Keratinocyte (primary cell): ENCODE measurements around the gene STRIT1. TPM values are rescaled to one million over a fixed set of nuclear protein-coding genes. Genes with fewer than 3 reads are reported as not detected.

Experiments used
- DNase-seq: peaks from one replicate; pipeline ENCODE4 v3.0.0-alpha.2; 2011; ENCODE audit warnings: low read depth, missing footprints, low spot score
- FAIRE-seq: peaks from 2 replicates; lab custom pipeline; 2011; peaks lifted over from hg19 to GRCh38; lab: Jason Lieb, UNC
- H2AFZ ChIP-seq: 2 replicates; pipeline ENCODE4 v1.6.0; 2012; ENCODE audit warnings: low read length, control low read depth, inconsistent platforms; ENCODE audit not compliant: control insufficient read depth
- H3K27ac ChIP-seq: 2 replicates; pipeline ENCODE4 v1.5.1; 2011; ENCODE audit warnings: low read length; ENCODE audit not compliant: control insufficient read depth, insufficient read depth
- H3K27me3 ChIP-seq: 3 replicates; pipeline ENCODE4 v1.6.0; 2011; ENCODE audit warnings: low read length; ENCODE audit not compliant: control insufficient read depth, insufficient read depth; ENCODE audit errors: extremely low read depth
- H3K36me3 ChIP-seq, 2 experiments: 2 replicates in 1 of 2; 3 replicates in 1 of 2; pipeline ENCODE4 v1.5.1; 2011; ENCODE audit warnings: low read length in 2 of 2, mild to moderate bottlenecking in 1 of 2; ENCODE audit not compliant: control insufficient read depth in 2 of 2, insufficient read depth in 2 of 2; ENCODE audit errors: extremely low read depth in 1 of 2
- H3K4me1 ChIP-seq: 3 replicates; pipeline ENCODE4 v1.5.1; 2011; ENCODE audit warnings: low read length; ENCODE audit not compliant: control insufficient read depth, insufficient read depth; ENCODE audit errors: extremely low read depth
- H3K4me2 ChIP-seq: 3 replicates; pipeline ENCODE4 v1.6.0; 2011; ENCODE audit warnings: low read depth, low read length; ENCODE audit not compliant: control insufficient read depth, insufficient read depth; ENCODE audit errors: extremely low read depth
- H3K4me3 ChIP-seq, 3 experiments: fragments of 200-600 bp in 1 of 3; sonication (generic) in 1 of 3; 2 replicates in 2 of 3; 3 replicates in 1 of 3; pipeline ENCODE4 v1.5.1; 2011 to 2016; ENCODE audit warnings: low read length in 3 of 3, mild to moderate bottlenecking in 3 of 3, control low read depth in 2 of 3, inconsistent platforms in 1 of 3, low read depth in 1 of 3, mixed read lengths in 1 of 3, mixed run types in 1 of 3, moderate library complexity in 1 of 3; ENCODE audit not compliant: control insufficient read depth in 2 of 3, insufficient read depth in 2 of 3; ENCODE audit errors: extremely low read depth in 1 of 3
- H3K79me2 ChIP-seq: 2 replicates; pipeline ENCODE4 v1.6.0; 2012; ENCODE audit warnings: low read length; ENCODE audit not compliant: control insufficient read depth, insufficient read depth
- H3K9ac ChIP-seq: 3 replicates; pipeline ENCODE4 v1.6.0; 2011; ENCODE audit warnings: low read length; ENCODE audit not compliant: control insufficient read depth, insufficient read depth; ENCODE audit errors: extremely low read depth
- H3K9me1 ChIP-seq: 3 replicates; pipeline ENCODE4 v1.6.0; 2011; ENCODE audit warnings: low read length; ENCODE audit not compliant: control insufficient read depth, insufficient read depth; ENCODE audit errors: extremely low read depth
- H3K9me3 ChIP-seq: 2 replicates; pipeline ENCODE4 v1.5.1; 2012; ENCODE audit warnings: low read depth, low read length; ENCODE audit not compliant: control insufficient read depth
- H4K20me1 ChIP-seq: 3 replicates; pipeline ENCODE4 v1.6.0; 2011; ENCODE audit warnings: low read length; ENCODE audit not compliant: control insufficient read depth, insufficient read depth; ENCODE audit errors: extremely low read depth
- EZH2 ChIP-seq: IDR thresholded peaks from one replicate; pipeline ENCODE4 v1.6.1; 2012; ENCODE audit warnings: inconsistent platforms, mild to moderate bottlenecking, low read length, moderate library complexity
- dilution Hi-C: fragments of 300-500 bp; cut with MboI; formaldehyde crosslinking; loops from one replicate; pipeline ENCODE4 v1.7.0; 2020; ENCODE audit warnings: low sequenced_read_pairs; ENCODE audit not compliant: extremely low pct_ligation_motif_present
- polyA plus RNA-seq, 5 experiments: library from polyadenylated mRNA; depleted of rRNA in 3 of 5; stranded (reverse) in 3 of 5; stranded (forward) in 1 of 5; unstranded in 1 of 5; fragments of >200 nt; gene quantifications; 1 replicate in 1 of 5; 2 replicates in 3 of 5; 3 replicates in 1 of 5; pipeline versions ENCODE4 v1.2.1 to v1.2.3, GENCODE V29; 2011 to 2012; ENCODE audit warnings: missing spikeins in 2 of 5, low read depth in 1 of 5, low replicate concordance in 1 of 5
- TF ChIP-seq, protein P1 (sequence below), 3 experiments: IDR thresholded peaks in 1 of 3; conservative IDR thresholded peaks in 1 of 3; optimal IDR thresholded peaks in 1 of 3; 2 replicates in 2 of 3; 3 replicates in 1 of 3; pipeline versions ENCODE3 to v1.5.1; 2011; ENCODE audit warnings: low read length in 3 of 3, mild to moderate bottlenecking in 3 of 3, moderate library complexity in 2 of 3, control low read depth in 1 of 3, inconsistent platforms in 1 of 3; ENCODE audit not compliant: insufficient read depth in 2 of 3; ENCODE audit errors: extremely low read depth in 1 of 3

Gene STRIT1
- polyA plus RNA-seq, 1 donor (not counting 4 experiments of a cell fraction or from before 2014, with no cell fraction given): not detected

DNA sequence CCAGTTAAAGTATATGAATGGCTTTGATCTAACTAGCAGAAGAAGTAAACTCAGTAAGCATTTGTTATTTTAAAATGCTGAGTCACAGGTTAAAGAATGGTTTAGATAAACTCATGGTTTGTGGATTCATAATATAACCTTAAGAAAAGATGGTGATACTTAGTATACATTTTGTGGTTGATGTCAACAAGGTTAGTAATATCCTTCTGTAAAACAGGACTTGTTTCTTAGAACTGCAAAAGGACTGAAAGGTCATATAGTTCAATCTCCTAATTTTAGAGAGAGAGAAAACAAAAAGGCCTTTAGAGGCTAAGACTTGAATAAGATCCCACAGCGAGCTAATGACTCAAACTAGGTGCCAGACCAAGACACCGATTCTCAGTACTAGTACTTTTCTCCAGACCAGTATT, 50.0 kb downstream of the STRIT1 start:
- H3K36me3 ChIP-seq: no peaks in the 10 kb centered on the region
- dilution Hi-C loops: no loop called here
- no peaks in the 10 kb centered on the region for H3K79me2 ChIP-seq
- H3K27ac ChIP-seq: no peak overlapping the region
- H3K9me3 ChIP-seq: no peaks in the 10 kb centered on the region
- no peak overlapping the region for H3K9ac ChIP-seq
- no peak overlapping the region for H2AFZ ChIP-seq
- no peaks in the 10 kb centered on the region for H3K9me1 ChIP-seq
- no peak for FAIRE-seq
- TF ChIP-seq EZH2: no peak
- TF ChIP-seq, protein P1, sequence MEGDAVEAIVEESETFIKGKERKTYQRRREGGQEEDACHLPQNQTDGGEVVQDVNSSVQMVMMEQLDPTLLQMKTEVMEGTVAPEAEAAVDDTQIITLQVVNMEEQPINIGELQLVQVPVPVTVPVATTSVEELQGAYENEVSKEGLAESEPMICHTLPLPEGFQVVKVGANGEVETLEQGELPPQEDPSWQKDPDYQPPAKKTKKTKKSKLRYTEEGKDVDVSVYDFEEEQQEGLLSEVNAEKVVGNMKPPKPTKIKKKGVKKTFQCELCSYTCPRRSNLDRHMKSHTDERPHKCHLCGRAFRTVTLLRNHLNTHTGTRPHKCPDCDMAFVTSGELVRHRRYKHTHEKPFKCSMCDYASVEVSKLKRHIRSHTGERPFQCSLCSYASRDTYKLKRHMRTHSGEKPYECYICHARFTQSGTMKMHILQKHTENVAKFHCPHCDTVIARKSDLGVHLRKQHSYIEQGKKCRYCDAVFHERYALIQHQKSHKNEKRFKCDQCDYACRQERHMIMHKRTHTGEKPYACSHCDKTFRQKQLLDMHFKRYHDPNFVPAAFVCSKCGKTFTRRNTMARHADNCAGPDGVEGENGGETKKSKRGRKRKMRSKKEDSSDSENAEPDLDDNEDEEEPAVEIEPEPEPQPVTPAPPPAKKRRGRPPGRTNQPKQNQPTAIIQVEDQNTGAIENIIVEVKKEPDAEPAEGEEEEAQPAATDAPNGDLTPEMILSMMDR (optimal IDR thresholded peaks at IDR 0.05 in 1 of 3, IDR thresholded peaks at IDR 0.05 in 1 of 3, conservative IDR thresholded peaks at IDR 0.05 in 1 of 3; ENCODE audit: extremely low read depth in 1 of 3, insufficient read depth in 2 of 3, low read length in 3 of 3): no peak
- H3K4me2 ChIP-seq: no peak overlapping the region
- H3K4me1 ChIP-seq: no peaks in the 10 kb centered on the region
- H3K27me3 ChIP-seq: no peaks in the 10 kb centered on the region
- DNase-seq: no peak
- H3K4me3 ChIP-seq: no peak overlapping the region
- no peaks in the 10 kb centered on the region for H4K20me1 ChIP-seq

DNA sequence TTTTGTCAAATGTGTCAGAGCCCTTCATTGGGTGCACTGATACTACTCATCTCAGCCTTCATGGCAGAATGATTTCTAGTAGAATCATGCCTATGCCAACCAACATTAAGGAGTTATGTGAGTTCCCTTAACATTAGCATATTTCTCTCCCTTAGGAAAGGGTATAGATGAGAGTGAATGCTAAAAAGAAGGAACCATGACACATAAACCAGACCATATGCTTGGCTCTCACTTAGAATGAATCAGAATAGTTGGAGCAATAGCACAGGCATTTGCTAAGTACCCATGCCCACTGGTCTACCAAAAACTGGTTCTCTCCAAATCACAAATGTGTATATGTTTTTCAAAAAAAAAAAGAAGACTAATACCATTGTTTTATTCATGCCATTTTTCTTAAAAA, 51.1 kb downstream of the STRIT1 start:
- H3K4me3 ChIP-seq: no peak overlapping the region
- no peaks in the 10 kb centered on the region for H3K36me3 ChIP-seq
- no peak overlapping the region for H3K27ac ChIP-seq
- H3K9me1 ChIP-seq: no peaks in the 10 kb centered on the region
- FAIRE-seq (no peak), DNase-seq (no peak)
- H4K20me1 ChIP-seq: no peaks in the 10 kb centered on the region
- H2AFZ ChIP-seq: no peak overlapping the region
- TF ChIP-seq EZH2: no peak
- TF ChIP-seq, protein P1 (optimal IDR thresholded peaks at IDR 0.05 in 1 of 3, IDR thresholded peaks at IDR 0.05 in 1 of 3, conservative IDR thresholded peaks at IDR 0.05 in 1 of 3; ENCODE audit: extremely low read depth in 1 of 3, insufficient read depth in 2 of 3, low read length in 3 of 3): no peak
- no peaks in the 10 kb centered on the region for H3K9me3 ChIP-seq
- no peaks in the 10 kb centered on the region for H3K79me2 ChIP-seq
- H3K4me1 ChIP-seq: no peaks in the 10 kb centered on the region
- H3K4me2 ChIP-seq: no peak overlapping the region
- dilution Hi-C loops: no loop called here
- no peak overlapping the region for H3K9ac ChIP-seq
- H3K27me3 ChIP-seq: no peaks in the 10 kb centered on the region
